Stimulated activated naive CD8-positive, alpha-beta T cell treated with anti-CD3 and anti-CD28 coated beads, Interleukin-15, Interleukin-2, amounts not matched to agents 100 ng/mL and 50 ng/mL, for 24 hours (primary cell): ENCODE results near the gene OR4C46.
"Not testable (repeated sequence)": the region's sequence is repeated elsewhere in the genome, so short reads cannot be mapped to it uniquely, and the experiment has no call there.

Source experiments
- H3K27ac Mint-ChIP-seq: one replicate; pipeline ENCODE4 v1.8.0; 2021; ENCODE audit warnings: mild to moderate bottlenecking, mixed read lengths
- H3K27me3 Mint-ChIP-seq: one replicate; pipeline ENCODE4 v1.8.0; 2021; ENCODE audit warnings: mixed read lengths
- H3K36me3 Mint-ChIP-seq: one replicate; pipeline ENCODE4 v1.8.0; 2021; ENCODE audit warnings: low read depth, mixed read lengths
- H3K4me1 Mint-ChIP-seq: one replicate; pipeline ENCODE4 v1.8.0; 2021; ENCODE audit warnings: low read depth, mixed read lengths
- H3K4me3 Mint-ChIP-seq: one replicate; pipeline ENCODE4 v1.8.0; 2021; ENCODE audit warnings: mild to moderate bottlenecking, mixed read lengths
- H3K9me3 Mint-ChIP-seq: one replicate; pipeline ENCODE4 v1.8.0; 2021; ENCODE audit warnings: mixed read lengths

The OR4C46 gene

GRCh38 chr11:54603898-54604297, at the start of gene OR4C46:
OR4C46 (minus strand) TSS chr11:54603998; CDS start chr11:54603998, 0 bp downstream.
- H3K36me3 Mint-ChIP-seq: no peaks in the 10 kb centered on the region
- H3K4me1 Mint-ChIP-seq: no peaks in the 10 kb centered on the region
- H3K27me3 Mint-ChIP-seq: no peaks in the 10 kb centered on the region
- H3K4me3 Mint-ChIP-seq: no peak within 1 kb of the TSS
- no peak within 1 kb of the TSS for H3K27ac Mint-ChIP-seq
- peaks cover 15% of the 10 kb centered on the region for H3K9me3 Mint-ChIP-seq

- peaks cover 15% of the 10 kb centered on the region for H3K9me3 Mint-ChIP-seq
- H3K4me1 Mint-ChIP-seq, H3K4me3 Mint-ChIP-seq, H3K27me3 Mint-ChIP-seq, H3K36me3 Mint-ChIP-seq, H3K27ac Mint-ChIP-seq: not testable (repeated sequence)
These were observed 41.8 kb upstream of the OR4C46 start for GRCh38 chr11:54645606-54646005.

GRCh38 chr11:54561439-54561838, 42.4 kb downstream of the OR4C46 start:
- not testable (repeated sequence) for H3K27ac Mint-ChIP-seq, H3K27me3 Mint-ChIP-seq, H3K36me3 Mint-ChIP-seq, H3K4me1 Mint-ChIP-seq, H3K4me3 Mint-ChIP-seq
- H3K9me3 Mint-ChIP-seq: peaks cover 38% of the 10 kb centered on the region

GRCh38 chr11:54558919-54559318, 44.9 kb downstream of the OR4C46 start:
- Mint-ChIP-seq H3K36me3 (no peaks in the 10 kb centered on the region), H3K27ac (no peak overlapping the region), H3K4me1 (no peaks in the 10 kb centered on the region), H3K27me3 (no peaks in the 10 kb centered on the region), H3K4me3 (no peak overlapping the region), H3K9me3 (peaks cover 30% of the 10 kb centered on the region)

- Mint-ChIP-seq H3K36me3 (no peaks in the 10 kb centered on the region), H3K9me3 (peaks cover 30% of the 10 kb centered on the region), H3K27me3 (no peaks in the 10 kb centered on the region), H3K4me3 (no peak overlapping the region), H3K4me1 (no peaks in the 10 kb centered on the region), H3K27ac (no peak overlapping the region)
These were observed 45.4 kb downstream of the OR4C46 start for GRCh38 chr11:54558407-54558806.
